ENCODE results near the gene ATRX.
"Not testable (repeated sequence)": the region's sequence is repeated elsewhere in the genome, so short reads cannot be mapped to it uniquely, and the experiment has no call there.

ATRX gene

DNA sequence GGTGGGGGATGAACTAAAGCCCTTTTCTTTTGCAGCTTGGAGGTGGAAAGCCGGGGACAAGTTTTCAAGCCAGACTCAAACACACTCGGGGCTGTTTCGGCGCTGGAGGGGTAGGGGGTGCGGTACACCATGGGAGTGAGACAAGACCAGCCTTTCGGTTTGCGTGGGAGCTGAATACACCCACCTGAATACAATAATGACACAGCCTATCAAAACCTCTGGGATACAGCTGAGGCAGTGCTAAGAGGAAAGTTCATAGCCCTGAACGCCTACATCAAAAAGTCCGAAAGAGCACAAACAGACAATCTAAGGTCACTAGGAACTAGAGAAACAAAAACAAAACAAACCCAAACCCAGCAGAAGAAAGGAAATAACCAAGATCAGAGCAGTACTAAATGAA is 163.3 kb downstream of the ATRX start:
- no peak for DNase-seq (ENCODE audit: low read depth)

DNA sequence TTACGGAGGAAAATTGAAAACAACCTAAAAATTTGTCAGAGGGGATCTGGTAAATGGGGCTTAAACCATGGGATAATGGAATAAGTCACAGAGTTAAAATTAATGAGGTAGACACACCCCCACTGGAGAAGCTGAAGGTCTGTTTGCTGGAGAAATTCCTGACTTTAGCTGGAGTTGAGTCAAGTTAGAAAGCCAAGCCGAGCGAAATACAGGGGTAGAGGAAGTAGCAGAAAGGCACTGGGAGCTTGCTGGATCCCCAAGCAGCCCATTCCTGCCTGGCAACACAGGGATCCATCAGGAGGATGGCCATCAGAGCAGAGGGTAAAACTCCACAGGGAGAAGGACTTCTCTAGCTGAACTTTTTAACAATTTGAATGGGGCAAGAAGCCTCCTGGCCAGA is 163.8 kb downstream of the ATRX start:
- DNase-seq (ENCODE audit: low read depth), result no peak

DNA sequence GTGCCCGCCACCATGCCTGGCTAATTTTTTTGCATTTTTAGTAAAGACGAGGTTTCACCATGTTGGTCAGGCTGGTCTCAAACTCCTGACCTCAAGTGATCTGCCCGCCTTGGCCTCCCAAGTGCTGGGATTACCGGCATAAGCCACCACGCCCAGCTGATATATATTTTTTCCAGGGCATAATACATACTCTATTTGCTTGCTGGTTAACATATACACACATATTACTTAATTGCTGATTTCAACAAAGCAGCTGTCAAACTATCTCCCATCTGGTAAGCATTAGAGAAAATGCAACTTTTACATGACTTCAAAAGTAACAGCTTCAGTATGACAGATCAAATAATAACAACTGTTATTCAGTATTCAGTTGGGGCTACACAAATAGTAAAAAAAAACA is 164.6 kb downstream of the ATRX start:
- not testable (repeated sequence) for DNase-seq (ENCODE audit: low read depth)

DNA sequence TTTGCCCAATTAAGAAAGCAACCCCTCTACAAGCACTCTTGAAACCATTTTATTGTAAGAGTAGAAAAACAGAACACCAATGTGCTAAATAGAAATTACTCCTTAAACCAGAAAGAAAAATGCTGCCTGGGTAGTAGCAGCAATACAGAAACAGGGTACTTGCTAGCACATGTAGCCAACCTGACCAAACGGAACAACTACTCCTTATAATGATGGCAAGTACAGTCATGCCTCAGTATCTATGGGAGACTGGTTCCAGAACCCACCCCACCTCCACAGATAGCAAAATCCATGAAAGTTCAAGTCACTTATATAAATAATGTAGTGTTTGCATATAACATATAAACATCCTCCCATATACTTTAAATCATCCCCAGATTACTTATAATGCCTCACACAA is 168.8 kb downstream of the ATRX start:
- DNase-seq (ENCODE audit: low read depth), result no peak

DNA sequence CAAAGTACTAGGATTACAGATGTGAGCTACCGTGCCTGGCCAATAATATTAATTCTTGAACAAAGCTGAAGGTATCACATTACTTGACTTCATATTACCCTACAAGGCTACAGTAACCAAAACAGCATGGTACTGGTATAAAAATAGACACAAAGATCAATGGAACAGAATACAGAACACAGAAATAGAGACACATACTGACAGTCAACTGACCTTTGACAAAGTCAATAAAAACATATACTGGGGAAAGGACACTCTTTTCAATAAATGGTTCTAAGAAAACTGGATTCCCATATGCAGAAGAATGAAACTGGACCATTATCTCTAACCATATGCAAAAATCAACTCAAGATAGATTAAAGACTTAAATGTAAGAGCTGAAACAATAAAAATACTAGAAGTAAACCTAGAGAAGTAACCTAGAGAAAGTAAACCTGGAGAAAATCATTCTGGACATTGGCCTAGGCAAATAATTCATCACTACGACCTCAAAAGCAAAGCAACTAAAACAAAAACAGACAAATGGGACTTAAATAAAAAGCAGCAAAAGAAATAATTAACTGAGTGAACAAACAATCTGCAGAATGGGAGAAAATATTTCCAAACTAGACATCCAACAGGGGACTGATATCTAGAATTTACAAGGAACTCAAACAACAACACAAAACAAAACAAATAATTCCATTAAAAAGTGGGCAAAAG is 182.2 kb downstream of the ATRX start:
- no peak for DNase-seq (ENCODE audit: low read depth)

DNA sequence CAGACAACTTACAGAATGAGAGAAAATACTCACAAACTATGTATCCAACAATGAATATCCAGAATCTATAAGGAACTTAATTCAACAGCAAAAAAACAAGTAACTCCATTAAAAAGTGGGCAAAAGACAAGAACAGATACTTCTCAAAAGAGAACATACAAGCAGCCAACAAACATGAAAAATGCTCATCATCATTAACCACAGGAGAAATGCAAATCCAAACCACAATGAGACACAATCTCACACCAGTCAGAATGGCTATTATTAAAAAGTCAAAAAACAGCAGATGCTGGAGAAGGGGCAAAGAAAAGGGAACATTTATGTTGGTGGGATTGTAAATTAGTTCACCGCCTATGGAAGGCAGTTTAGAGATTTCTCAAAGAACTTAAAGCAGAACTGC is 188.5 kb downstream of the ATRX start:
- no peak for DNase-seq (ENCODE audit: low read depth)

DNA sequence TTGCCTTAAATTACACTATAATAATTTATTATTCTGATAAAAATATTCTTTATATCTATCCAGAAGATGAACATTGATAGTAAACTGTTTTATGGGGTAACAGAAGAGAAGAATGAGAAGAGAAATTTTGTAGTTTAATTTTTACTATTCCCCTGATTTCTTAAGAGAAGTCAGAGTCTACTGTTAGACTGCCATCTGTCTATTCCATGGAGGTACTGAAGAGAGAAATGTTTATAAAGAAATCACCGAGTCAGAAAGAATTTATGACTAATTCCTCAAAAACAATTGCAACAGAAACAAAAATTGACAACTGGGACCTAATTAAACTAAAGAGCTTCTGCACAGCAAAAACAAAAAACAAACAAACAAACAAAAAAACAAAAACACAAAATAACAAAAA is 188.9 kb downstream of the ATRX start:
- peak; percentile 9 for DNase-seq (ENCODE audit: low read depth)

DNA sequence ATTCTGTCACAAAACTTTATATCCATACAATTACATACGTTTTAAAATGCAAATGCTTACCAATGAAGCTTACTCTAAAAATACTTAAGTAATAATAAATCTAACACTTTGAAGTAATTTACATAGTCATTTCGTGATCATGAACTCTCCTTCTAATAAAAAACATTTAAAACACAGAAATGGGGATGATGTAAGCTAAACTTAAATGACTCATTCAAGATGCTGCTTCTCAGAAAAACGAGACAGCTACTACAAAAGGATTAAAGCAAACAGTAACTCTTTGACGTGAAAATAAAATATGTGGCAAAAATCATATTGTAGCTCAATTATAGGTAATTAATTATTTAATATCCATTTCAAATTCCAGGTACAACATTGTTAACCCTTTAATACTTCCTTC is 190.2 kb downstream of the ATRX start:
- DNase-seq (ENCODE audit: low read depth), result no peak

DNA sequence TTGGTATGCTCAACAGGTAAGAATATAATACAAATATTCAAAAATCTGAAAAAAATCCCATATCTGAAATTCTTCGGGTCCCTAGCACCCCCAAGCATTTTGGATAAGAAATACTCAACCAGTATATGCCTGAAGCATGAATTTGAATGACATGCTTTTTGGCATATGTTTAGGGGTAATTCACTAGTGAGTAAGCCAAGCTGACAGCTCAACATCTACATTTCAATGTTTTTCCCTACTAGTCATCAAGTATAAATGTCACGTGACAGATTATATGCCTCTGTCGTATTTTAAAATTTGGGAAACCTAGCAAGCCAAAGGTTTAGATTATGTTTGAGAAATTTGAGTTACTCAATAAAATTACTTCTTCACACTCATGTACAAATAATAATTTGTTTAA is 213.7 kb downstream of the ATRX start:
- peak; percentile 19 for DNase-seq (ENCODE audit: low read depth)

DNA sequence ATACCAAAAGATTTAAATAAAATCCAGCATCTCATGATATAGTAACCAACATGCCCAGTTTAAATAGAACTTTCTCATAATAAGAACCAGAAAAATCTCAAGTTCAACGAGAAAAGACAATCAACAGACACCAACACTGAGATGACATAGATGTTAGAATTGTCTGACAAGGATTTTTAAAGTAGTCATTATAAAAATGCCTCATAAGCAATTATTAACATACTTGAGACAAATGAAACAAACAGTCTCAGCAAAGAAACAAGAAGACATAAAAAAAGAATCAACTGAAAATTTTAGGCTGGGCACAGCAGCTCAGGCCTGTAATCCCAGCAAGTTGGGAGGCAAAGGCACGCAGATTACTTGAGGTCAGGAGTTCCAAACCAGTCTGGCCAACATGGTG is 220.7 kb downstream of the ATRX start:
- DNase-seq (ENCODE audit: low read depth), result no peak

DNA sequence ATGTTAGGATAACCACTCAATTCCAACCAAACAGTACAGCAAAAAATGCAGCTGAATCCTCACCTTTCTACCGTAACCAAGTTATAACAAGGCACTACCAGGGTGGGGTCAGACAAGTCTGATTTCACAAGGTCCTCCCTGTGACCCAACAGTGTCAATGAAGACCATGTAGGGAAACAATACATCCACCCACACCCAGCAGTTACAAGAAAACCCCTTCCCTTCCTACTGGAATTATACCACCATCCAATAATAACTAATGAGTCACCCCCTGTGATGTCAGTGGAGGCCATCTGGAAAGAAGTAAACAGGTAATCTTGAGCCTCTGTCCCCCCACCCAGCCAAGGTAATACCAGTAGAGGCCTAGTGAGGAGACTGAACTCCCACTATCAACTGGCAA is 221.2 kb downstream of the ATRX start:
- no peak for DNase-seq (ENCODE audit: low read depth)

DNA sequence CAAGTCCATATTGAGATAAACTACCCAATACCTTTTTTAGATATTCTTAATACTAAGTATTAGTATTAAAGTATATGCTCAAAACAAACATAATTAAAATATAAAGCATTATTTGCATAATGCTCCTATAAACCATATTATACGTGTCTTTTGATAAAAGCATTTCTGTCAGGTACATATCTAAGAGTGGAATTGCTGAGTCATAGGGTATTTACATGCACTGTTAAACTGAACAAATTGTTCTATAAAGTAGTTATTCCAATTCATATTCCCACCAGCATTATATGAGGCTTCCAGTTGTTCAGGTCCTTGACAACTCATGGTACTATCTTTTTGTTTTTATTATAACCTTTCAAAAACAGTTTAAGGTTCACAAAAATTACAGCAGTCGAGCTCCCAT is 224.6 kb downstream of the ATRX start:
- DNase-seq (ENCODE audit: low read depth), result no peak

DNA sequence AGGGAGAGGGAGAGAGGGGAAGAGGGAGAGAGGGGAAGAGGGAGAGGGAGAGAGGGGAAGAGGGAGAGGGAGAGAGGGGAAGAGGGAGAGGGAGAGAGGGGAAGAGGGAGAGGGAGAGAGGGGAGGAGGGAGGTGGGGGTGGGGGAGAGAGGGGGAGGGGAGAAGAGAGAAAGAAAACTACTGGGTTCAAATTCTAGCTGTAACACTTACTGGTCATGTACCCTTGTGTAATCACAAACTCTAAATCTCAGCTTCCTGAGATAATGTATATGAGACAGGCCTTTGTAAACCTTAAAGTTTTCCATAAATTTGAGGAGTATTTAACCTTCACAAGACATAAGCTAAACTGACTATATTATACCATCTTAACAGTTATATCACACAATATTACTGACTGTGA is 229.7 kb downstream of the ATRX start:
- no peak for DNase-seq (ENCODE audit: low read depth)

DNA sequence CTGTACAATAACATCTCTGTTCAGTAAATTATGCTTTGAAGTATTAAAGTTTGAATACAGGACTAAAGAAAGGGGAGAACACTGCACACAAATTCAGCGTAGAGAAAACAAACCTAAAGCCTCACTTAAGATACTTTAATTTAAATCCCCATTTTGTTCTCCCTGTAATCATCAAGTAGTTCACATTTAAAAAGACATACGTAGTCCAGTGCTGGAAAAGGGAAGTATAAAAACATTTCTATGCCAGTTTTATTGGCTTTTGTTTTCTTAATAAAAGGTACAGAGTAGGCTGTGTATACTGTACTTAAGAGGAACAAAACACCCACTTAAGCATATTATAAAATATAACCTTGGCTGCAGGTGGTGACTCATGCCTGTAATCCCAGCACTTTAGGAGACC is 237.3 kb downstream of the ATRX start:
- no peak for DNase-seq (ENCODE audit: low read depth)

DNA sequence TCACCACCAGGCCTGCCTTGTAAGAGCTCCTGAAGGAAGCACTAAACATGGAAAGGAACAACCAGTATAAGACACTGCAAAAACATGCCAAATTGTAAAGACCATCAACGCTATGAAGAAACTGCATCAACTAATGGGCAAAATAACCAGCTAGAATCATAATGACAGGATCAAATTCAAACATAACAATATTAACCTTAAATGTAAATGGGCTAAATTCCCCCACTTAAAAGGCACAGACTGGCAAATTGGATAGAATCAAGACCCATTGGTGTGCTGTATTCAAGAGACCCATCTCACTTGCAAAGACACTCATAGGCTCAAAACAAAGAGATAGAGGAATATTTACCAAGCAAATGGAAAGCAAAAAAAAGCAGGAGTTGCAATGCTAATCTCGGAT is 246.2 kb downstream of the ATRX start:
- not testable (repeated sequence) for DNase-seq (ENCODE audit: low read depth)

DNA sequence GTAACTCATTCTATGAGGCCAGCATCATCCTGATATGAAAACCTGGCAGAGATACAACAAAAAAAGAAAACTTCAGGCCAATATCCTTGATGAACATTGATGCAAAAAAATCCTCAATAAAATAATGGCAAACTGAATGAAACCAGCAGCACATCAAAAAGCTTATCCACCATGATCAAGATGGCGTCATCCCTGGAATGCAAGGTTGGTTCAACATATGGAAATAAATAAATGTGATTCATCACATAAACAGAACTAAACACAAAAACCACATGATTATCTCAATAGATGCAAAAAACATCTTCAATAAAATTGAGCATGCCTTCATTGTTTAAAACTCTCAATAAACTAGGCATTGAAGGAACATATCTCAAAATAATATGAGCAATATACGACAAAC is 254.8 kb downstream of the ATRX start:
- DNase-seq (ENCODE audit: low read depth), result not testable (repeated sequence)

DNA sequence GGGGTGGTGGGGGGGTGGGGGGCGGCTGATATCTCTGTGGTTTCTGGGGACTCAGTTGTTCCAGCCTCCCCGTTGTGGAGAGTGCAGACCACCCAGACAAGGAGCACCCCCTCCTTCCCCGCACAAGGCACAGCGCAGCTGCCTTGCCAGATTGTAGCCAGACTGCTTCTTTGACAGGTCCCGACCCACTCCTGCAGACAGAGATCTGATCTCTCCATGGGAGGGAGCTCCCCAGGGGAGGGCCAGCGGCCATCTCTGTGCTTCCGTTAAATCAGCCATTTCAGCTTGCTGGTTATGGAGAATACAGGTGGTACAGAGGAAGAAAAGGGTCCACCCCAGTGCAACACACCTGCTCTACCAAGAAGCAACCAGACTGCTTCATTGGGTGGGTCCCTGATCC is 258.0 kb downstream of the ATRX start:
- DNase-seq (ENCODE audit: low read depth), result no peak

DNA sequence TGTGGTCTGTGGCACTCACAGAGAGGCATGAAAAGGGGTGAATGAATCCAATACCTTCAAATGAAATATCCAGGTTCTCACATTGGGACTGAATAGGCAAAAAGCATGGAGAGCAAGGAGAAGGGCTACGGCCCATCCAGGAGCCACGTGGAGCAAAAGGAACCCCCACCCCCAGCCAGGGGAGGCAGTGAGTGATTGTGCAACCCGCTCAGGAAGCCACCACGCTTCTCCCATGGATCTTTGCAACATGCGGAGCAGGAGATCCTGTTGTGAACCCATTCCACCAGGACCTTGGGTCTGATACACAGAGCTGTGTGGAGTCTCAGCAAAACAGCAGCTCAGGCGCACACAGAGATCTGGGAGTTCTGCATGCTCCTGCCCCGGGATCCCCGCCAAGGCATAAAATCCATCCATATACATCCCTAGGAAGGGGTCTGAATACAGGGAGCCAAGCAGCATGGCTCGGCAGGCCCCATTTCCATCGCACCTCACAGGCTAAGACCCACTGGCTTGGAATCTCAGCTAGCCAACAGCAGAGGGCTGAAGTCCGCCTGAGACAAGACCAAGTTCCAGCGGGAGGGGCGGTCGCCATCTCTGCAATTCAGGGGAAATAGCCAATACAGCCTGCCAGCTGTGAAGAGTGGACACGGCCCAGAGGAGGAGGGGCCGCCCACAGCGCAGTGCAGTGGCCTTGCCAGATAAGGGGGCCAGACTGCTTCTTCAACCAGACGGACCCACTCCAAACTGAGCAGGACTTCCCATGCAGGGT is 258.6 kb downstream of the ATRX start:
- no peak for DNase-seq (ENCODE audit: low read depth)

DNA sequence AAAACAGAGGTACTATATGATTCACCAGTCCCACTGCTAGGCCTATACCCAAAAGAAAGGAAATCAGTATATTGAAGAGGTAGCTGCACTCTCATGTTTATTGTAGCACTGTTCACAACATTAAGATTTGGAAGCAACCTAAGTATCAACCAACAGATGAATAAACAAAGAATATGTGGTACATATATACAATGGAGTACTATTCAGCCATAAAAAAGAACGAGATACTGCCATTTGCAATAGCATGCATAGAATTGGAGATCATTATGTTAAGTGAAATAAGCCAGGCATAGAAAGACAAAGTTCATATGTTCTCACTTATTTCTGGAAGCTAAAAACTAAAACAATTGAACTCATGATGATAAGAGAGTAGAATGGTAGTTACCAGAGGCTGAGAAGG is 266.3 kb downstream of the ATRX start:
- DNase-seq (ENCODE audit: low read depth), result no peak

DNA sequence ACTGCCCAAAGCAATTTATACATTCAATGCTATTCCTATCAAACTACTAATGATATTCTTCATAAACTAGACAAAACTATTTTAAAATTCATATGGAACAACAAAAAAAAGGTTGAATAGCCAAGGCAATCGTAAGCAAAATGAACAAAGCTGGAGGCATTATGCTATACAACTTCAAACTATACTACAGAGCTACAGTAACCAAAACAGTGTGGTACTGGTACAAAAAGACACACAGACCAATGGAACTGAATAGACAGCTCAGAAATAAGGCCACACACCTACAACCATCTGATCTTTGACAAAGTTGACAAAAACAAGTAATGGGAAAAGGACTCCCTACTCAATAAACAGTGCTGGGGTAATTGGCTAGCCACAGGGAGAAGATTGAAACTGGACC is 271.8 kb downstream of the ATRX start:
- no peak for DNase-seq (ENCODE audit: low read depth)

DNA sequence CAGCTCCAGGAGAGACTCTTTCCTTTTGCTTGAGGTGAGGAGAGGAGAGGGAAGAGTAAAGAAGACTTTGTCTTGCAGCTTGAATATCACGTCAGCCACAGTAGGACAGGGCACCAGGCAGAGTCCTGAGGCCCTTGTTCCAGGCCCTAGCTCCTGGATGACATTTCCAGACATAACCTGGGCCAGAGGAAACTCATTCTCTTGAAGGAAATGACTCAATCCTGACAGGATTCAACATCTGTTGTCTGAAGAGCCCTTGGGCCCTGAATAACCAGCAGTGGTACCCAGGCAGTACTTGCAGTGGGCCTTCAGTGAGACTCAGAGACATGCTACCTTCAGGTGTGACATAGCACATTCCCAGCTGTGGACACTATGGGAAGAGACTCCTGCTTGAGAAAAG is 276.0 kb downstream of the ATRX start:
- DNase-seq (ENCODE audit: low read depth), result no peak

DNA sequence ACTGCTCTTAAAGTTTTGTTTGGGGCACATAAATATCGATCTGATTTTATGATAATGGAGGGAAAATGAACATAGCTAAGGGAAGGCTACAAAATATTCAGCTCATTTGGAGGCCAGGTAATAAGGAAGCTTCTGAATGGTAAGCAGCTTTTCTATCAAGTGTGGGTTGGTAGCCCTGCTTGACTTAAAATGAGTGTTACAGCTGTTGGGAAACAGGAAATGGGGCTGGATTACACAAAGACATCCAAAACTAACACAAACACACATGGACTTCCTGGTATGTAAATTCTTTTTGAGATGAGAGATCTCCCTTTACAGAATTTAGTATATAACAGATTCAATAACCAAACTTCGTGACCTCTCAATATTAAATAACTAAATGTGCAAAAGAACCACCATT is 280.8 kb downstream of the ATRX start:
- DNase-seq (ENCODE audit: low read depth), result peak; percentile 17

DNA sequence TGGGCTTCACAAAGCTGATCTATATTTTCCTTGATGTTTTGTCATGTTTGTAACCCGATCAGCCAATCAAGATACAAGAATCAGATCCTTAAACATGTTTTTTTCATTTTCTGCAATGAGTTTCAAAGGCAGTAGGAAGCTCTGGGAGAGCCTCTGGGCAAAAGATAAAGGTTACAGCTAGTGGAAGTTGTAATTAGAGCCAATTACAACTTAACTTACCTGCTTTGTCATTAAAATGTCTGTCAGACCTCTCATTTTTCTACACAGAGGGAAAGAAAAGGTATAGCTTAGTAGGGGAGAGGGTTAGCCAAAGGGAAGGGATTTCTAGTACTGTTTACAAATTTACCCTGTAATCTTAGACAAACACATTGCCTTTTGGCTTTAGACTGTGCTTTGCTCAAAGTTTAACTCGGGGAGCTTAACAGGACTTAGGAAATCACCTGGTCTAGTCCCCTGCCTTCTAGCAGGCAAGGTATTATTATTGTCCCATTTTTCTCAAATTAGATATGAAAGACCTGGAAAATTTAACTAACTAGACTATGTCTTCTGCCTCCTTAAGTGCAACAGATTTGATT is 283.0 kb downstream of the ATRX start:
- DNase-seq (ENCODE audit: low read depth), result no peak

DNA sequence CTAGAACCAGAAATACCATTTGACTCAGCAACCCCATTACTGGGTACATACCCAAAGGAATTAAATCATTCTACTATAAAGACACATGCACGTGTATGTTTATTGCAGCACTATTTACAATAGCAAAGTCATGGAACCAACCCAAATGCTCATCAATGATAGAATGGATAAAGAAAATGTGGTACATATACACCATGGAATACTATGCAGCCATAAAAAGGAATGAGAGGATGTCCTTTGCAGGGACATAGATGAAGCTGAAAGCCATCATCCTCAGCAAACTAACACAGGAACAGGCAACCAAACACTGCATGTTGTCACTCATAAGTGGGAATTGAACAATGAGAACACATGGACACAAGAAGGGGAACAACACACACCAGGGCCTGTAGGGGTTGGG is 285.9 kb downstream of the ATRX start:
- DNase-seq (ENCODE audit: low read depth), result not testable (repeated sequence)

All from stromal cell of bone marrow (primary cell).